ENCODE results near the gene SRGAP2C.
"Not testable (repeated sequence)": the region's sequence is repeated elsewhere in the genome, so short reads cannot be mapped to it uniquely, and the experiment has no call there.

The SRGAP2C gene

GRCh38 chr1:121269973-121270372 is 85.2 kb downstream of the SRGAP2C start:
- not testable (repeated sequence) for DNase-seq (ENCODE audit: low read depth); H3K4me3 ChIP-seq (ENCODE audit: low read depth, low read length)

GRCh38 chr1:121271143-121271715 is 86.5 kb downstream of the SRGAP2C start:
- DNase-seq (ENCODE audit: low read depth); H3K4me3 ChIP-seq (ENCODE audit: low read depth, low read length): not testable (repeated sequence)

GRCh38 chr1:121275435-121275834 is 90.7 kb downstream of the SRGAP2C start:
- DNase-seq (ENCODE audit: low read depth); H3K4me3 ChIP-seq (ENCODE audit: low read depth, low read length): not testable (repeated sequence)

- H3K4me3 ChIP-seq (ENCODE audit: low read depth, low read length); DNase-seq (ENCODE audit: low read depth): not testable (repeated sequence)
These were observed 93.4 kb downstream of the SRGAP2C start for GRCh38 chr1:121278202-121278601.

- not testable (repeated sequence) for DNase-seq (ENCODE audit: low read depth)
These were observed 94.2 kb downstream of the SRGAP2C start for GRCh38 chr1:121278777-121279547.

GRCh38 chr1:121279548-121279898 is 94.7 kb downstream of the SRGAP2C start:
- DNase-seq (ENCODE audit: low read depth); H3K4me3 ChIP-seq (ENCODE audit: low read depth, low read length): not testable (repeated sequence)

More at GRCh38 chr1:121278777-121279547, 94.2 kb downstream of the SRGAP2C start:
- H3K4me3 ChIP-seq (ENCODE audit: low read depth, low read length): not testable (repeated sequence)

GRCh38 chr1:121280699-121281317 is 96.0 kb downstream of the SRGAP2C start:
- not testable (repeated sequence) for DNase-seq (ENCODE audit: low read depth); H3K4me3 ChIP-seq (ENCODE audit: low read depth, low read length)

- DNase-seq (ENCODE audit: low read depth); H3K4me3 ChIP-seq (ENCODE audit: low read depth, low read length): not testable (repeated sequence)
These were observed 96.7 kb downstream of the SRGAP2C start for GRCh38 chr1:121281480-121281879.

GRCh38 chr1:121283587-121284180 is 98.9 kb downstream of the SRGAP2C start:
- not testable (repeated sequence) for H3K4me3 ChIP-seq (ENCODE audit: low read depth, low read length)
- peak; percentile 22 for DNase-seq (ENCODE audit: low read depth)

GRCh38 chr1:121292590-121292989 is 107.8 kb downstream of the SRGAP2C start:
- not testable (repeated sequence) for H3K4me3 ChIP-seq (ENCODE audit: low read depth, low read length); DNase-seq (ENCODE audit: low read depth)

- H3K4me3 ChIP-seq (ENCODE audit: low read depth, low read length): not testable (repeated sequence)
- DNase-seq (ENCODE audit: low read depth): peak; percentile 0
These were observed 108.8 kb downstream of the SRGAP2C start for GRCh38 chr1:121293263-121294204.

GRCh38 chr1:121294205-121294570 is 109.4 kb downstream of the SRGAP2C start:
- not testable (repeated sequence) for H3K4me3 ChIP-seq (ENCODE audit: low read depth, low read length); DNase-seq (ENCODE audit: low read depth)

GRCh38 chr1:121296563-121296962 is 111.8 kb downstream of the SRGAP2C start:
- not testable (repeated sequence) for DNase-seq (ENCODE audit: low read depth); H3K4me3 ChIP-seq (ENCODE audit: low read depth, low read length)

- DNase-seq (ENCODE audit: low read depth); H3K4me3 ChIP-seq (ENCODE audit: low read depth, low read length): not testable (repeated sequence)
These were observed 113.8 kb downstream of the SRGAP2C start for GRCh38 chr1:121298529-121298928.

GRCh38 chr1:121299514-121300149 is 114.9 kb downstream of the SRGAP2C start:
- DNase-seq (ENCODE audit: low read depth); H3K4me3 ChIP-seq (ENCODE audit: low read depth, low read length): not testable (repeated sequence)

- not testable (repeated sequence) for DNase-seq (ENCODE audit: low read depth); H3K4me3 ChIP-seq (ENCODE audit: low read depth, low read length)
These were observed 117.1 kb downstream of the SRGAP2C start for GRCh38 chr1:121301876-121302275.

GRCh38 chr1:121307759-121308158 is 123.0 kb downstream of the SRGAP2C start:
- not testable (repeated sequence) for H3K4me3 ChIP-seq (ENCODE audit: low read depth, low read length); DNase-seq (ENCODE audit: low read depth)

- not testable (repeated sequence) for H3K4me3 ChIP-seq (ENCODE audit: low read depth, low read length)
These were observed 130.7 kb downstream of the SRGAP2C start for GRCh38 chr1:121315509-121315908.

GRCh38 chr1:121316081-121316480 is 131.3 kb downstream of the SRGAP2C start:
- DNase-seq (ENCODE audit: low read depth); H3K4me3 ChIP-seq (ENCODE audit: low read depth, low read length): not testable (repeated sequence)

More at GRCh38 chr1:121315509-121315908, 130.7 kb downstream of the SRGAP2C start:
- not testable (repeated sequence) for DNase-seq (ENCODE audit: low read depth)
